RPMI7951 (cell line): ENCODE data around the gene ABLIM1. TPM values are rescaled to one million over a fixed set of nuclear protein-coding genes. Genes with fewer than 3 reads are reported as not detected.

Experiments used
- DNase-seq: peaks from one replicate; pipeline ENCODE4 v3.0.0-alpha.2; 2012; ENCODE audit warnings: low read depth
- total RNA-seq: library from RNA; depleted of rRNA; stranded (reverse); fragments of >200 nt; shearing (Covaris generic); gene quantifications from 2 replicates; pipeline ENCODE4 v1.2.3, GENCODE V29; 2014

The ABLIM1 gene
- total RNA-seq, 1 experiment from 2014 or later = 0.24 TPM

DNA sequence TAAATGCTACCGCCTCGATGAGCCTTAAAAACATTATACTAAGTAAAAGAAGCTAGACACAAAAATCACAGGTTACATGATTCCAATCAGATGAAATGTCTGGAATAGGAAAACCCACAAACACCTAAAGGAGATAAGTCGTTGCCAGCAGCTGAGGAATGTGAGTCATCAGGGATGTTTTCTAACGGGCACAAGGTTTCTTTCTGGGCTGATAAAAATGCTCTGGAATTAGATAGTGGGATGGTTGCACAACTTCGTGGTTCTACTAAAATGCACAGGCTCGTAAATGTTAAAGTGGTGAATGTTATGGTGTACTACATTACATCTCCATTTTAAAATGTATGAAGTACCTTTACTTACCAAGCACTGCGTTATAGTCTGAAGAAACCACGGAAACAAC, 9.7 kb downstream of the ABLIM1 start:
- peak; percentile 78 for DNase-seq

DNA sequence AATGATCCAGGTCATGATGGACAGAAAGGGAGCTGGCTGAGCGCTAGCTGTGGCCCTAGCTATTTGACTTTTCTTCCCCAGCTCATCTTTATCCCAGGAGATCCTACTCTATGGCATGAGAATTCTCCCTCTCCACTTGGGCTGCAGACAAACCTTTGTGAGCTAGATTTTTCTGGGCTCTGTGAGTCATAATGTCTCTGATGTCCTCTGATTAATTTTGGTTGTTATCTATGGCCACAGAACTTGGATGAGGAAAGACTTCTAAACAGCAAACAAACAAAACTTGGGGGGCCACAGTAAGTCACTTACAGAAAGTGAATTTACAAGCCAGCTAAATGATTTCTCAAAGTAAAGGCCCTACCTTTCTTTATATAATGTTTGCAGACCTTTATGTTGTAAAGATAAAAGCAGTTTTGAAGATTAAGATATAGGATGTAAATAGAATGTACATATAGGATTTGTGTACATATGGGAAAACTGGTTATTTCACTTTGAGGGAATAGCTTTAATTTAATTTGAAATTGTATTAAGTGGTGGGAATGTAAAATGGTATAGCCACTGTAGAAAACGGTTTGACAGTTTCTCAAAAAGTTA, 10.4 kb downstream of the ABLIM1 start:
- peak; percentile 11 for DNase-seq

- no peak for DNase-seq
Observed at GRCh38 chr10:114646426-114646825, 11.6 kb downstream of the ABLIM1 start.

- no peak for DNase-seq
Observed at GRCh38 chr10:114645706-114646105, 12.4 kb downstream of the ABLIM1 start.

DNA sequence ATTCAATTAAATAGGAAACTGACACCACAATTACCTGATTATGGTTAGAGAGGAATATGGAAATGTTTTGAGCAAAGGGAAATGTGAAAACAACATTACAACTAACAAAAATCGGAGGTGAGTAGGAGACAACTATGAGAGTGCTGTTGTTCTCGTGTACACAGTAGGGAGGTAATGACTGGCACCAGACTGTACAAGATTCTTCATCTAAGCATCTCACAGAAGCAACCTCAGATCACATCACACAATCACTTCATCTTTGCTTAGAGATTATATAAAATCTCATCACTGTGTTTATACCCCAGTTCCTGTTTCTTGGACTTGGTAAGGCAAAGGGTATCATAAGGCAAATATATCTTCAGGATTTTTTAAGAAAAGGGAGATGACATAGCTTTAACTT, 14.9 kb downstream of the ABLIM1 start:
- no peak for DNase-seq

GRCh38 chr10:114642729-114643128, 15.3 kb downstream of the ABLIM1 start:
- no peak for DNase-seq

GRCh38 chr10:114638821-114639625, 19.1 kb downstream of the ABLIM1 start:
- DNase-seq = peak; percentile 70

DNA sequence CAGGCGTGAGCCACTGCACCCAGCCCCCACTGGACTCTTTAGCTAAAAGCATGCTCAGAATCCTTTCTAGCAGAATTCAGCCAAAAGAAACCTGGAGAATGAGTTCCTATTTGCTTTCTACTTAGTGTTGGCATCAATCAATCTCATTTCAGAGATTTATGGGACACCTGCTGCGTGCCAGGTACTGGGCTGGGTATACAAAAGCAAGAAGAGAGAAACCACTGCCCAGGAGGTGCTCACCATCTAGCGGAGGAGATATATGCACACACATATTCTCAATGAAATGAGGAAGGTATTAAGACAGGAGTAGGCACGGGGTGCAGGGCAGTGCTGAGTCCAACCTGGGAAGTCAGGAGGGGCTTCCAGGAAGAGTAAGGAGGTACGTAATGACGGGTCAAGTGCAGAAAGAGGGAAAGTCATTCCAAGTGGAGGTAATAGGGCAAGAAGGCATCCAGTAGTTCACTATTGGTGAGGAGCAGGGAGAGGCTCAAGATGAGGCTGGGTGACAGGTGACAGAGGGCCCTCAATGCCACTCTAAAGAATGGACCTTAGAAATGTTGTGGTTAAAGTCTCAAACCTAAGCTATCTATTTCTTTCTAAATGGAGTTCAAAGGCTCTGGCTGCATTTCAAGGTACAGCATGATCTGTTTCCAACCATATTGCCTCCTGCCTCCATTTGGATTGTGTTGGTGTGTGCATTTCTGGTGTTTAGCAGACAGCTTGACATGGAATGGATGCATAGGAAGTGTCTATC, 22.1 kb downstream of the ABLIM1 start:
- no peak for DNase-seq

GRCh38 chr10:114635101-114635500, 23.0 kb downstream of the ABLIM1 start:
- peak; percentile 27 for DNase-seq

GRCh38 chr10:114634609-114634979, 23.5 kb downstream of the ABLIM1 start:
- peak; percentile 93 for DNase-seq

DNA sequence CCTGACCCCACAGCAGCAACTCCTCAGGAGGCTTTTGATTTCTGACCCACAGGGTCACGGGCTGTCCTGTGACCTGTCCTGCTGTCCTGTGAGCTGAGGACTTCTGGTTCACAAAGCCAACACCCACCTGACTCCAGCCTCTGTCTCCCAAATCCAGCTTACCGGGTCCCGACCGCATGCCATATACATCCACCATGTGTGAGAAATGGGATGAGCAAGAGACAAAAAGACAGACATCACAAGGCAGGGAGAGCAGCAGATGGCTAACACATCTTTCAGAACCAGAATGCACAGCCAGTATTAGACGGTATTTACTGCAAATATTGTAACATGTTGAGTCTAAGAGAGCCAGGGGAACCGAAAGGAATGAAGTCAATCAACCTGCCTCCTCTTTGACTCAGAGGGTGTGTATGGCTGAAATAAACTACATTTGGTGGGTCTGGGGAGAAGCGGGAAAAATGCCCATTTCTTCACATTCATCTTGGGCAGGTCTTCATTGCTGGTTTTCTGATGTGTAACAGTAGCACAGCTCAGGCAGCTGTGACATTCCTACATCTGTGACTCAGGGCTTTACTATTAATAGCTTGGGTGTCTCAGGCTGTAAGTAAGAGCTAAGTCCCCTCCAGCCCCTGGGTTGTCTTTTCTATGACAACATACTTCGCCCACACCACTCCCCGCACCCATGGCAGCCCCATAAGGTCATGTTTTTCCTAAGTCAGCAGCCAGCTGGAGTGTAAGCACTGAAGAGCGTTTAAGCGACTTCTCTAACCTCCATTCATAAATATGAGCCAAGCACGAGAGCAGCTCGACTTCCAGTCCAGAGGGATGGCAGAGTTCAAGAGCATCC, 25.0 kb downstream of the ABLIM1 start:
- DNase-seq = peak; percentile 86

DNA sequence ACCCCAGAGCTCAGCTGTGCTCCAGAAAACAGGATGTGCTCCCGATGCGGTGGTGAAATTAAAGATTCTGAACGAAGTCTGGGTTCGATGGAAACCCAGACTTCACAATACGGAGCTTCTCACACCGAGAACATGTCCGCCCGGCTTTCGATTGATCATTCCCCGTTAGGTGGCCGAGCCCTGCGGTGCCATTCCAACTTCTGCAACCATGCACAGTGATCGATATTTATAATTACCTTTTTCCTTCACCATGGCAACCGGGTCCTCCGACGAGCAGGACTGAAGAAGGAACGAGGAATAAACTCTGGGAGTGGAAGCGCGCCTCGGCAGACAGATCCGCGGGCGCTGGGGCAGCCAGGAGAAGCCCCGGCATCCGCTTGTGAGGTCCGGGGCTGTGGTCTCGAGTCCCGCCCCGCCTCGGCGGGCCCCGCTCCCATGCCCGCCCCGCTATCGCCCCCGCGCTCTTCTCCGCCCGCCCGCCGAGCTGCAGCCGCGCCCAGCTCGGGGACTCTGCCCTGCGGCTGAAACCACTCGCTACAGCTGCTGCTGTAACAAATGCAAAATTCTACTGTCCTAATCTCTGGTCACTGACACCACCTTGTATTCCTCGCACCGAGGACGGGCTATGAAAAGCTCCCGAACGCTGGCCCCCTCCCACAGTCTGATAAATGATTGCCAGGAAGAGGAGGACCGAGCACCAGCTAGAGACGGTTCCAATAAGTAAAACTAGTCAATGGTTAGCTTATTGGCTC, 26.2 kb downstream of the ABLIM1 start:
- DNase-seq = peak; percentile 41

DNA sequence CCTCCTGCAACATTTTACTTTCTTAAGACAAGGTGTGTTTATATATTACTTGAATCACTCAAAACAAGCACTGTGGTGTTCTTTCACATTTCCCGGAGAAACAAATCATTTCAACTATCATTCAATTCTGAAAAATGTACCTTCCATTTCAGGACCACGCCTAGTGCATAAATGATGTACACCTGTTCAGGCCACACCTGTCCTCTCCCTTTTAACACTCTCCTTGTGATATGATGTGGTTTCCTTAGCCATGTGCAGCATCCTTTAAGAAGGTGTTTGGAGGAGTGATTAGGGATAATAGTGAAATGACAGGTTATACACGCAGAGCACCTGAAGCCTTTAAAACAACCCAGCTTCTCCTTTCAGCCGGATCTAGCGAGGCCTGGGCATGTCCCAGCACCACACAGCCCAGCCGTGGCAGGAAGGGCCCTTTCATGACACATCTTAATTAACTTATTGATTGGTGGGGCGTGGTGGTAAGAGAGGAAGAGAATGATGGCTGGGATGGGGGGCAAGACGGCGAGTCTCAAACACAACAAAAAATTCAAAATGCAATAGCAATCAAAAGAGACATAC, 26.9 kb downstream of the ABLIM1 start:
- DNase-seq = no peak

DNA sequence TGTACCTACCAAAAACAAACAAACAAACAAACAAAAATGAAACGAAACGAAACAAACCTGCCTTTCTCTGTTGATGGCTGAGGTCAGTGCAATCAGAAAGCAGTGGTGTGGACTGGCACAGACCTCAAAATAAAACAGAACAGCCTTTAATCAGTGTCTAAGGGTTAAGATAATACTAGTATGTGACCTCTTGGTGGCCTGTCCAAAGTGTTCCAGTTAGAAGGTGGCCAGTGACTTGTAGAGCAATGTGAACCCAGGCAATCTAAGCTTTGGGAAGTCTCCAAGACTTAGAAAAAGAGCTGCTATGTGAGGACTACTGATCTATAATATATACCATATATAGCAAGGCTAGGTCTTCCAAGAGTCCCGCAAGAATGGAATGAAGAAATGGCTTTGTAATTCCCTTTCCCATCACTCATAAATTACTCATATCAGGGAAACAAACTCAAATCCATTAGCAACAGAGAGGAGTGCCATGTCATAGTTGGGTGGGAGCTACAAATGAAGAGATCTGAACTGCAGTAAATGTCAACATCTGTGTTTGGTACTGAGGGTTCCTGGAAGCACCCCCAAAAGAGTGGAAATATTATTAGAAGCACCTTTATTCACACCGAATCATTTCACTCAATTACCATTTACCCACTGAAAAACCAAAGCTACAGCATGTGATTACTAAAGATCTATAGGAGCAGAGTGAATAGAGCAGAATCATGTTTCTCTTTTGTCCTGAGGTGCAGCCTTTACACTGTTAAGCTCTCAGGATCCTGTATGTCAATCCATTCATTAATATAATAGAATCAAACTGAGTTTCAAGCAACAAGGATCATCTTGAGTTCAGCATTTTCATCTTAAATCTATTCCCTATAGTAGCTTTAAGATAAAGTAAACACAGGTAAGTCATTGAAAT, 28.0 kb downstream of the ABLIM1 start:
- DNase-seq = no peak

GRCh38 chr10:114629083-114629823, 28.8 kb downstream of the ABLIM1 start:
- no peak for DNase-seq

- no peak for DNase-seq
Observed at GRCh38 chr10:114628106-114628505, 30.0 kb downstream of the ABLIM1 start.

- no peak for DNase-seq
Observed at GRCh38 chr10:114626841-114627240, 31.2 kb downstream of the ABLIM1 start.

GRCh38 chr10:114624951-114625780, 32.9 kb downstream of the ABLIM1 start:
- DNase-seq = peak; percentile 30
